GM12864 (cell line): Measurements from ENCODE around the gene MMRN1.

ENCODE experiments used
- DNase-seq: peaks from one replicate; pipeline ENCODE4 v3.0.0-alpha.2; 2011; ENCODE audit warnings: low read depth
- H3K4me3 ChIP-seq: 2 replicates; pipeline ENCODE4 v1.5.1; 2011; ENCODE audit warnings: mild to moderate bottlenecking, low read depth, low read length, control low read depth
- TF ChIP-seq, protein P1 (sequence below): IDR thresholded peaks from 2 replicates; pipeline ENCODE4 v1.5.1; 2011; ENCODE audit warnings: low read depth, mild to moderate bottlenecking, moderate library complexity, low read length, control low read depth, inconsistent platforms; ENCODE audit errors: missing control alignments

MMRN1 gene

GRCh38 chr4:89954906-89955695 lies 60.4 kb downstream of the MMRN1 start:
- H3K4me3 ChIP-seq: no peak overlapping the region
- DNase-seq: no peak
- TF ChIP-seq, protein P1, sequence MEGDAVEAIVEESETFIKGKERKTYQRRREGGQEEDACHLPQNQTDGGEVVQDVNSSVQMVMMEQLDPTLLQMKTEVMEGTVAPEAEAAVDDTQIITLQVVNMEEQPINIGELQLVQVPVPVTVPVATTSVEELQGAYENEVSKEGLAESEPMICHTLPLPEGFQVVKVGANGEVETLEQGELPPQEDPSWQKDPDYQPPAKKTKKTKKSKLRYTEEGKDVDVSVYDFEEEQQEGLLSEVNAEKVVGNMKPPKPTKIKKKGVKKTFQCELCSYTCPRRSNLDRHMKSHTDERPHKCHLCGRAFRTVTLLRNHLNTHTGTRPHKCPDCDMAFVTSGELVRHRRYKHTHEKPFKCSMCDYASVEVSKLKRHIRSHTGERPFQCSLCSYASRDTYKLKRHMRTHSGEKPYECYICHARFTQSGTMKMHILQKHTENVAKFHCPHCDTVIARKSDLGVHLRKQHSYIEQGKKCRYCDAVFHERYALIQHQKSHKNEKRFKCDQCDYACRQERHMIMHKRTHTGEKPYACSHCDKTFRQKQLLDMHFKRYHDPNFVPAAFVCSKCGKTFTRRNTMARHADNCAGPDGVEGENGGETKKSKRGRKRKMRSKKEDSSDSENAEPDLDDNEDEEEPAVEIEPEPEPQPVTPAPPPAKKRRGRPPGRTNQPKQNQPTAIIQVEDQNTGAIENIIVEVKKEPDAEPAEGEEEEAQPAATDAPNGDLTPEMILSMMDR: no peak

GRCh38 chr4:89957046-89957926 lies 62.6 kb downstream of the MMRN1 start:
- H3K4me3 ChIP-seq: no peak overlapping the region
- TF ChIP-seq, protein P1: no peak
- DNase-seq: no peak

- TF ChIP-seq, protein P1: no peak
- H3K4me3 ChIP-seq: no peak overlapping the region
- DNase-seq: no peak
Observed at GRCh38 chr4:89981789-89982334, 87.2 kb downstream of the MMRN1 start.

- H3K4me3 ChIP-seq: no peak overlapping the region
- no peak for DNase-seq
- TF ChIP-seq, protein P1: no peak
Observed at GRCh38 chr4:89988268-89988667, 93.6 kb downstream of the MMRN1 start.

DNA sequence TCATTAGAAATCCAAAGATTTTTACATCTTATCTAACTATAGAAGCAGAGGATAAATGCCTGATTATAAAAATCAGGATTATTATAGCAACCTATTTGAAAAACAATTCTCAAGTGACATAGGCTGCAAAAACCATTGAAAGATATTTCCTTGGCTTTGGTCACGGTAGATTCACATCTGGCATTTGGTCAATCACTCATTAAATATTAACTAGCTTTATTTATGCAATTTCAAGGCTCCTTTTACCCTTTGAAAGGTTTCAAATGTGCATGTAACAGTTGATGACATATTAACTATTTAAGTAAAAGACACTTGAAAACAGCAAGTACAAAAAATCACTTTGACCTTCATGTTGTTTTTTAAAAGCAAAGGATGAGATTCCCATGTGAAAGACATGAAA lies 98.1 kb downstream of the MMRN1 start:
- no peak overlapping the region for H3K4me3 ChIP-seq
- DNase-seq: no peak
- TF ChIP-seq, protein P1: no peak

- no peak for DNase-seq
- H3K4me3 ChIP-seq: no peak overlapping the region
- TF ChIP-seq, protein P1: no peak
Observed at GRCh38 chr4:89994176-89994873, 99.7 kb downstream of the MMRN1 start.
